GM12892 (cell line): Measurements from ENCODE around the gene RUSF1.

Source experiments
- POLR2A ChIP-seq: IDR thresholded peaks from 2 replicates; pipeline ENCODE4 v1.6.1; 2011; ENCODE audit warnings: low read depth, low read length, control low read depth
- POLR2AphosphoS5 ChIP-seq: IDR thresholded peaks from 2 replicates; pipeline ENCODE4 v1.6.1; 2011; ENCODE audit warnings: low read depth, low read length, control low read depth

- no peak for TF ChIP-seq POLR2AphosphoS5
- no peak for TF ChIP-seq POLR2A
These were observed 618 bp downstream of the RUSF1 start for GRCh38 chr16:31507617-31507928.
